ENCODE data around the gene SPATA18. TPM values are rescaled to one million over a fixed set of nuclear protein-coding genes. Genes with fewer than 3 reads are reported as not detected.

SPATA18 gene
- polyA plus RNA-seq, 3 donors: 0.04 to 0.41 TPM; not detected in 1

DNA sequence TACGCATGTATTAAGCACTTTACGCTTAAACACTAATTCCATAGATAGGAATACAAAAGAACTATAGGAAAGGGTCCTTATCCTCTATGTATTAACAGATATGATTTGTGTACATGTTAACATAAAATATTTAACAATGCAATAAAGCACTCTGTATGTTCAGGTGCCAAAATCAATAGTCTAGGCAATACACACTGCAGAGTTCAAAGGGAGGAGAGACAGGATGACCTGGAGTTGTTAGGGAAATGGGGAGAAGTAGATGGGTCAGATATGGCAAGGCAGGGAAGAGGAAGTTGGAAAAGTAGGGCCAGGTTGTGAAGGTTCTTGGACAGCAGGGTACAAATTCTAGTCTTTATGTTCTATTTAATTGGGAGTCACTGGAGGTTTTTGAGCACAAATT lies 15.9 kb upstream of the SPATA18 start:
- WGBS (ENCODE audit: insufficient coverage): no CpG with 5 or more reads among the region's 2 CpGs

DNA sequence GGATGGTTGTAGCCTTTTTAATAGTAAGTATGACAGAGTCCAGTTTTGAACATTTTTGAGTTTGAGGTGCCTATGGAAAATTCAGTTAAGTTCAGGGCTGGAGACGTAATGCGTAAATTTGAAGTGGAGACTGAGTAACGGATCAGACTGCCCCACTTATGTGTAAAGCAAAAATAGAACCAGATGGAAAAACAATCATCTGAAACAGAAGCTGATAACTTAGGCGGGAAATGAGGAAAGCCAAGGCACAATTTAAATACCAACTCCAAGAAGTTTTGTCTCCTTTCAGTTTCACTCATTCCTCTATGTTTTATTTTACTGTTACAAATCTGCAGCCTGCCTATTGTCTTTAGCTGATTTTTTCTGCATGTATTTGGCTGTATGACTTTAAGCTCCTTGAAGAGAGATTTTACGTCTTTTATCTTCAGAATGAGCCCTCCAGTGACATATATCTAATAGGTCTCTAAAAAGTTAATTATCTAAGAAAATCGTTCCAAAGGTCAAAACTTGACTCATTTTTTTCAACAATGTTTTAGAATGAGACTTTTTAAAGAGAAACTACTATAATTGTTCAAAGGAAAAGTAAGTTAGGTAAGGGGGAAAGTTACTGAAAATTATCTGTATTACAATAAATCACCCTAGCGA lies 14.1 kb upstream of the SPATA18 start:
- intact Hi-C loops (cut with micrococcal nuclease): loop anchor here in 1 of 2 donors (10.0 kb wide), 1 partner anchor 192 kb away; the partner anchor contains the start of gene DCUN1D4
- Histone ChIP-seq H3K79me2 (ENCODE audit: insufficient read depth, low read length) (no peaks in the 10 kb centered on the region), H3K4me2 (replicated peaks; ENCODE audit: extremely low read depth, low read length, poor library complexity, severe bottlenecking) (peak overlapping the region; percentile 75), H3K27ac (ENCODE audit: low read depth in 1 of 2, low read length in 2 of 2) (no peak overlapping the region), H3K9ac (ENCODE audit: insufficient read depth, low read length, poor library complexity, severe bottlenecking) (no peak overlapping the region), H3K9me3 (replicated peaks in 1 of 2; ENCODE audit: control insufficient read depth in 1 of 2, insufficient read depth in 1 of 2, low read length in 2 of 2) (no peaks in the 10 kb centered on the region), H4K20me1 (ENCODE audit: insufficient read depth, low read length) (no peaks in the 10 kb centered on the region), H3K4me3 (replicated peaks in 1 of 3; ENCODE audit: low read depth in 2 of 3, low read length in 3 of 3) (peak overlapping the region in 1 of 3 experiments; percentile 78), H3K4me1 (ENCODE audit: control insufficient read depth in 1 of 2, insufficient read depth in 2 of 2, low read length in 2 of 2) (peaks cover 9 to 17% of the 10 kb centered on the region in 2 donors), H2AFZ (ENCODE audit: insufficient read depth, low read depth, low read length, poor library complexity, severe bottlenecking) (no peak overlapping the region), H3K27me3 (ENCODE audit: control insufficient read depth in 2 of 2, insufficient read depth in 2 of 2, low read length in 2 of 2) (peaks cover 59 to 66% of the 10 kb centered on the region in 2 donors), H3K36me3 (replicated peaks in 1 of 2; ENCODE audit: control insufficient read depth in 1 of 2, insufficient read depth in 2 of 2, low read length in 2 of 2) (no peaks in the 10 kb centered on the region)
- H3K9me3 Mint-ChIP-seq: peaks cover 0 to 7% (median 3%) of the 10 kb centered on the region in 7 donors
- H3K27me3 Mint-ChIP-seq (ENCODE audit: low read depth in 3 of 3): peaks cover 52 to 65% (median 58%) of the 10 kb centered on the region in 3 donors
- H3K4me3 Mint-ChIP-seq: peak overlapping the region; percentile 78 to 89
- H3K27ac Mint-ChIP-seq: no peak overlapping the region
- peaks cover 19% of the 10 kb centered on the region for H3K4me1 Mint-ChIP-seq
- peaks cover 5 to 9% of the 10 kb centered on the region in 2 donors for H3K36me3 Mint-ChIP-seq
- no peak for DNase-seq
- 100% methylated on average over 1 of the region's 7 CpGs for WGBS (ENCODE audit: insufficient coverage)
- TF ChIP-seq CTCF (IDR thresholded peaks at IDR 0.05): no peak

More for the DNA sequence above, 15.9 kb upstream of the SPATA18 start:
- intact Hi-C loops (cut with micrococcal nuclease): loop anchor here in 1 of 2 donors (10.0 kb wide), 1 partner anchor 190 kb away; the partner anchor contains the start of gene DCUN1D4
- Histone ChIP-seq H3K79me2 (ENCODE audit: insufficient read depth, low read length) (no peaks in the 10 kb centered on the region), H3K4me1 (ENCODE audit: control insufficient read depth in 1 of 2, insufficient read depth in 2 of 2, low read length in 2 of 2) (peaks cover 11 to 22% of the 10 kb centered on the region in 2 donors), H3K36me3 (replicated peaks in 1 of 2; ENCODE audit: control insufficient read depth in 1 of 2, insufficient read depth in 2 of 2, low read length in 2 of 2) (no peaks in the 10 kb centered on the region), H2AFZ (ENCODE audit: insufficient read depth, low read depth, low read length, poor library complexity, severe bottlenecking) (no peak overlapping the region), H3K4me2 (replicated peaks; ENCODE audit: extremely low read depth, low read length, poor library complexity, severe bottlenecking) (no peak overlapping the region), H3K4me3 (replicated peaks in 1 of 3; ENCODE audit: low read depth in 2 of 3, low read length in 3 of 3) (no peak overlapping the region), H3K27me3 (ENCODE audit: control insufficient read depth in 2 of 2, insufficient read depth in 2 of 2, low read length in 2 of 2) (peaks cover 41 to 47% of the 10 kb centered on the region in 2 donors), H3K9ac (ENCODE audit: insufficient read depth, low read length, poor library complexity, severe bottlenecking) (no peak overlapping the region), H4K20me1 (ENCODE audit: insufficient read depth, low read length) (no peaks in the 10 kb centered on the region), H3K27ac (ENCODE audit: low read depth in 1 of 2, low read length in 2 of 2) (no peak overlapping the region), H3K9me3 (replicated peaks in 1 of 2; ENCODE audit: control insufficient read depth in 1 of 2, insufficient read depth in 1 of 2, low read length in 2 of 2) (no peaks in the 10 kb centered on the region)
- H3K9me3 Mint-ChIP-seq: peaks cover 0 to 7% (median 3%) of the 10 kb centered on the region in 7 donors
- peaks cover 5 to 12% of the 10 kb centered on the region in 2 donors for H3K36me3 Mint-ChIP-seq
- H3K4me3 Mint-ChIP-seq: no peak overlapping the region
- peaks cover 45 to 47% (median 47%) of the 10 kb centered on the region in 3 donors for H3K27me3 Mint-ChIP-seq (ENCODE audit: low read depth in 3 of 3)
- DNase-seq: no peak
- peaks cover 23% of the 10 kb centered on the region for H3K4me1 Mint-ChIP-seq
- H3K27ac Mint-ChIP-seq: no peak overlapping the region
- TF ChIP-seq CTCF (IDR thresholded peaks at IDR 0.05): no peak
